Fibroblast of the aortic adventitia (primary cell): ENCODE measurements around the gene AMIGO1. TPM values are rescaled to one million over a fixed set of nuclear protein-coding genes. Genes with fewer than 3 reads are reported as not detected.

Experiments
- DNase-seq: peaks from one replicate; pipeline ENCODE4 v3.0.0-alpha.2; 2010; ENCODE audit warnings: low read depth
- H3K4me3 ChIP-seq: 2 replicates; pipeline ENCODE4 v1.5.1; 2011; ENCODE audit warnings: low read depth, mild to moderate bottlenecking, control low read depth, low read length, moderate library complexity
- total RNA-seq: library from RNA; depleted of rRNA; stranded (reverse); fragments of >200 nt; gene quantifications from 2 replicates; pipeline ENCODE4 v1.2.3, GENCODE V29; 2012; ENCODE audit warnings: low replicate concordance
- TF ChIP-seq, protein P1 (sequence below): IDR thresholded peaks from 2 replicates; pipeline ENCODE4 v1.5.1; 2011; ENCODE audit warnings: mild to moderate bottlenecking, low read length, control low read depth, inconsistent platforms; ENCODE audit not compliant: insufficient read depth

AMIGO1 gene
- total RNA-seq, 1 donor = 0.54 TPM

DNA sequence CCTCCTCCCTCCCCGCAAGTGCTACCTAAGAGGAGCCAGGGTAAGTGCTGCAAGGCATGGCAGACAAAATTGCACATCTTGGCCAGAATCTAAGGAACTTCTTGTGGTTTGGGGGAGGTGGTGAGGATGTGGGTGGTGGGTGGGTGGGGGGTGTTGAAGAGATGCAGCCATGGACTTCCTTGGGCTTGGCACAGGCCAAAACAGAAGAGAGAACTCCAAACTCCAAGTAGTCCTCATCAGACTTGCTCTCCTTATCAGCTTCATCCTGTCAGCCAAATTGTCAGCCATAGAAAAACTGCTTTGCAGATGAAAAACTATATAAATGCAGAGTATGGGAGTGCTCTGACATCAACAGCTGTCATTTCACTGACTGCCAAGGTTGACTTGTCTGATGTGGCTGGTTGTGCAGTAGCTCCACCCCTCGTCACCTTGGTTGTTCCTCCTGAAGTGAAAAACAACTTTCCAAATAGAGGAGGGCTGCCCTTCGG, 7.1 kb downstream of the AMIGO1 start:
- no peak overlapping the region for H3K4me3 ChIP-seq
- DNase-seq = no peak
- TF ChIP-seq, protein P1, sequence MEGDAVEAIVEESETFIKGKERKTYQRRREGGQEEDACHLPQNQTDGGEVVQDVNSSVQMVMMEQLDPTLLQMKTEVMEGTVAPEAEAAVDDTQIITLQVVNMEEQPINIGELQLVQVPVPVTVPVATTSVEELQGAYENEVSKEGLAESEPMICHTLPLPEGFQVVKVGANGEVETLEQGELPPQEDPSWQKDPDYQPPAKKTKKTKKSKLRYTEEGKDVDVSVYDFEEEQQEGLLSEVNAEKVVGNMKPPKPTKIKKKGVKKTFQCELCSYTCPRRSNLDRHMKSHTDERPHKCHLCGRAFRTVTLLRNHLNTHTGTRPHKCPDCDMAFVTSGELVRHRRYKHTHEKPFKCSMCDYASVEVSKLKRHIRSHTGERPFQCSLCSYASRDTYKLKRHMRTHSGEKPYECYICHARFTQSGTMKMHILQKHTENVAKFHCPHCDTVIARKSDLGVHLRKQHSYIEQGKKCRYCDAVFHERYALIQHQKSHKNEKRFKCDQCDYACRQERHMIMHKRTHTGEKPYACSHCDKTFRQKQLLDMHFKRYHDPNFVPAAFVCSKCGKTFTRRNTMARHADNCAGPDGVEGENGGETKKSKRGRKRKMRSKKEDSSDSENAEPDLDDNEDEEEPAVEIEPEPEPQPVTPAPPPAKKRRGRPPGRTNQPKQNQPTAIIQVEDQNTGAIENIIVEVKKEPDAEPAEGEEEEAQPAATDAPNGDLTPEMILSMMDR = no peak

DNA sequence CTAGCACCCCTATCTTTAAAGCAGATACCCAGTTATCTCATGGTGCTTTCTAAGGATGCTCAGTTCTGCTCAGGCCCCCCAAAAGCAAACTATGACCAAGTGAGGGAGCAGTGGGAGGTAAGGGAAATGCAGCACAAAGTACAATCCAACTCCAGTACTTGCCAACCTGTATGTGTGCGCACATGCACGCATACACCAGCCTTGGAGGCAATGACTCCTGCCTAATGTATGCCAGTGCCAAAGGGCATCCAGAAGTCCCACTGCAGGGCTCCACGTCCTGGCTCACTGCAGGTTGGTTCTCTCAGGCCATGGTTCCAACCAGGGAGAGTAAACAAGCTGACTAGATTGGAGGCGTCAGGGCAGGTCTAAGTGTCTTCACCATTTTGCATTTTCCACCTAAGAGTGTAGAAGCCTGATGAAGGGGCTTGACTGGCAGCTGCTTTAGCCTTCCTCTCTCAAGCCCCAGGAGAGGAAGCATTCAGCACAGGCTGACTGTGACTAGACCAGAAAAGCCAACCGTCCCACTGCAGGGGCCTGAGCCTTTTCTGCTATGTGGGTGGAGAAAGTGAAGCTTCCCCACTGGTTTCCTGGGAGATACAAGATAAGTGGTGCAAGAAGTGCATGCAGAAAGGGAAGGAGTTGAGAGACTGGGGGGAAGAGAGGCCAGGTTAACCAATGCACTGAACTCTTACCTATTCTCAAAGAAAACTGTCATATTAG, 7.7 kb downstream of the AMIGO1 start:
- H3K4me3 ChIP-seq = no peak overlapping the region
- TF ChIP-seq, protein P1 = no peak
- no peak for DNase-seq

DNA sequence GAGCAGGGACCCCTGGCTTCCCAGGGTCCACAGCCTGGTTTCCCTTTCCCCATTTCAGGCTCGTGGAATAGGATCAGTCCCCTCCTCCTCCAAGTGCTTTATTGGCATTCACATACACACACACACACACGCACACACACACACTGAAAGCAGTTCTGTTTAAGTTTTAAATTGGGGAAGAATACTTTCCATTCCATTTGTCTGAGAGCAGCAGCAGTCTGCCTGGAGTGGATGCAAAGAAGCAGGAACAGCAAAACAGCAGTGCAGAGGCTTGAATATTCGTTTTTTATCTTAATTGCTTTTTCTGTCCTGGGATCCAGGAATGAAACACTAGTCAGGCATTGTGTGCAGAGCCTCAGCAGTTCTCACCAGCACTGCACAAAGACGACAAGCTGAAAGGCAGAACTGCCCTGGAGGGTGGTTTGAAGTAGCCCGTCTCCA, 8.6 kb downstream of the AMIGO1 start:
- no peak overlapping the region for H3K4me3 ChIP-seq
- DNase-seq = peak; percentile 81
- TF ChIP-seq, protein P1 = no peak

DNA sequence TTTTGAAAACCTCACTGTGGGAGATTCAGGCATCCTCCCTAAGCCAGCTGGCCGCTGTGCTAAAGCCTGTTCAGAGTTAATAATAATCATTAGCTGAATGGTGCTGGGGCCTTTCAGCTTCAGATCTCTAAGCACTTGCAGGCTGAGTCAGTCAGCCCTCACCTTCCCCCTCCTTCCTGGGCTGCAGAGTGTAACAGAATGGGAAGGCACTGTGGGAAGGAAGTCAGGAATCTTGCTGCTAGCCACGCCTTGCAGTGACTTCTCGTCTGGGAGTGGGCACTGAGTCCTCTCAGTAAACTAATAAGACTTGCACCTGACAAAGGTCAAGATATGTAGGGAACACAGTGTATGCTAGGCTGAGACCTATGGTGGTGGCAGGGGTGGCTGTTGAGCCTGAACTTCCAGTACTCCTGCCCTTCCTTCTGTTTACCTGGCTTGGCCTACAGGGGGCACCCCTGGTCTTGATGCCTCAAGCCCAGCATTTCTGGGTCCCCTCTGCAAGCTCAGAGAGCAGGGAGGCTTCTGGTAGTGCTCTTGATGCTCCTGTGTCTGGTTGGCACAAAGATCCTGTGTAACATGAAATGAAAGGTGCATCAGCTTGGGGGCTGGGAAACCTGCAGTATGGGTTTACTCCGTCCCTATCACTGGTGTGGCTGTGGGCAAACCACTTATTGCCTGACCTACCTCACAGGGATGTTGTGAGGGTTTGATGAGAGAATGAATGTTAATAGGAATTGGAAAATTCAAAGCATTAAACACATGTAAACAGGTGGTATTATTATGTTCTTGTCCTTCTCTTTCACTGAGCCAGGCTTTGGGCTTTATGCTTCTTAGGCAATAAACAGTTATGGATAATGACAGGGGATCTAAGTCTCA, 9.6 kb downstream of the AMIGO1 start:
- TF ChIP-seq, protein P1 = peak; percentile 54

DNA sequence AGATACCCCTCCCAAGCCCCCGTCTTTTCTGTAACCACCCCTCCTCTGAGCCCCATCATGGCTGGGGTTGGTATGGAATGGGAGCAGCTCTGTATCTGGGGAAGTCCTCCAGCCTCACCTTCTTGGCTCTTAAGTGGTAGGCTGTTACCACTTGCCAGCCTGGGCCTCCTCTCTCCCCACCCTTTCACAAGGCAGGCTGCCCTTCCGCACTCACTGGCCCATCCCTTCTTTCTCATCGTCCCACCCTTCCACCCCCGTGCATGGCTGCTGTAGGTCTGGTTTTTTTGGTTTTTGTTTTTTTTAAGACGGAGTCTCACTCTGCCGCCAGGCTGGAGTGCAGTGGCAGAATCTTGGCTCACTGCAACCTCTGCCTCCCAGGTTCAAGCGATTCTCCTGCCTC, 10.4 kb downstream of the AMIGO1 start:
- DNase-seq = peak; percentile 22
- no peak overlapping the region for H3K4me3 ChIP-seq
- TF ChIP-seq, protein P1 = no peak

More for the DNA sequence above, 9.6 kb downstream of the AMIGO1 start:
- peak; percentile 62 for DNase-seq
- H3K4me3 ChIP-seq = no peak overlapping the region

DNA sequence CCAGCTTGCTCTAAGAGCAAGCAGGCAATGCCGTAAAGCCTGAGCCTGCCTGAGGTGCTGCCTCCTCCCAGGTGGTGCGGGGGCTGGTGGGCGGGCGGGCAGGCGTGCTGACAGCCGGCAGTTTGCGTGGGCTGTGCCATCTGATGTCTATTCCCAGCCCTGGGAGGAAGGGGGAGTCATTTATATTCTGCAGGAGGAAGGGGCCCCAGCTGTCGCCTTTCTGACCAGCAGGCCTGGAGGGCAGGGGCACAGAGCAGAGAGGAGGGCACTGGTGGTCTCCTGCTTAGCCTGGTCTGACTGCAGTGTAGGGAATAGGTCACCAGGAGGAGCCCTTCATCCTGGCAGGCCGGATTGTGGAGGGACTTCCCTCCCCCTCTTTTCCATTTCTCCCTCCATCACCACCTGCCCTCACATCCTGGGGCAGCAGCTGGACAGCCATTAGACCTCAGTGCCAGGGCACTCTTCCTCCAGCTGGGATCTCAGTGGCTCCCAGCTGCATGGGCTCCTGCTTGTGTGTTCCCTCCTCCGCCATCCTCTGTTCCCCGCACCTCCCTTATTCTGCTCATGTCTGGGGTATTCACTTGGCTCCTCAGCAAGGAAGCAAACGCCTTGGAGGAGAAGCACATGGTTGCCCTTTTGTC, 11.2 kb downstream of the AMIGO1 start:
- H3K4me3 ChIP-seq = no peak overlapping the region
- DNase-seq = peak; percentile 31
- TF ChIP-seq, protein P1 = peak; percentile 63
